Activated T-cell treated with anti-CD3 and anti-CD28 coated beads, Interleukin-2, amount 50 U/mL, for 72 hours (primary cell): Measurements from ENCODE around the gene OR7D2. TPM values are rescaled to one million over a fixed set of nuclear protein-coding genes. Genes with fewer than 3 reads are reported as not detected.

ENCODE experiments used
- ATAC-seq, 2 donors: fragments of 150-1000 bp; cut with Tn5 transposase; replicated peaks in 1 of 2; 2 replicates each; pipeline ENCODE4 v1.10.0; 2021; ENCODE audit warnings: moderate library complexity in 2 of 2, mild to moderate bottlenecking in 1 of 2
- DNase-seq, 2 donors: peaks; one replicate each; pipeline ENCODE4 v3.0.0; 2021 to 2022; ENCODE audit warnings: mixed read lengths in 1 of 2
- H3K27ac Mint-ChIP-seq: one replicate; pipeline ENCODE4 v1.8.0; 2022; ENCODE audit warnings: mild to moderate bottlenecking, moderate library complexity, mixed read lengths
- H3K27me3 Mint-ChIP-seq: one replicate; pipeline ENCODE4 v1.8.0; 2022; ENCODE audit warnings: low read depth, mixed read lengths
- H3K36me3 Mint-ChIP-seq, 2 donors: one replicate each; pipeline ENCODE4 v1.8.0; 2022; ENCODE audit warnings: mixed read lengths in 2 of 2, mild to moderate bottlenecking in 1 of 2; ENCODE audit not compliant: insufficient read depth in 2 of 2
- H3K4me1 Mint-ChIP-seq: one replicate; pipeline ENCODE4 v1.8.0; 2022; ENCODE audit warnings: low read depth, mixed read lengths
- H3K4me3 Mint-ChIP-seq, 2 donors: one replicate each; pipeline ENCODE4 v1.8.0; 2022; ENCODE audit warnings: mild to moderate bottlenecking in 2 of 2, mixed read lengths in 2 of 2, moderate library complexity in 2 of 2
- H3K9me3 Mint-ChIP-seq, 2 donors: one replicate each; pipeline ENCODE4 v1.8.0; 2022; ENCODE audit warnings: mixed read lengths in 2 of 2
- total RNA-seq, 2 donors: library from RNA; stranded (reverse); gene quantifications; one replicate each; pipeline ENCODE4 v1.2.3, GENCODE V29; 2022

Gene OR7D2
- total RNA-seq: under 1 TPM; 0.14 to 0.24 TPM

GRCh38 chr19:9178901-9179300, at the start of gene OR7D2:
Gene OR7D2, plus strand, starts transcription at chr19:9178979. Its CDS starts 6,803 bp downstream, at chr19:9185782.
- Mint-ChIP-seq H3K4me3 (no peak within 1 kb of the TSS), H3K4me1 (no peaks in the 10 kb centered on the region), H3K27me3 (peaks cover 7% of the 10 kb centered on the region), H3K9me3 (peaks cover 2% of the 10 kb centered on the region in 2 donors), H3K36me3 (peaks cover 0 to 2% of the 10 kb centered on the region in 2 donors), H3K27ac (no peak within 1 kb of the TSS)
- DNase-seq (no peak), ATAC-seq (no peak)

- Mint-ChIP-seq H3K9me3 (no peaks in the 10 kb centered on the region), H3K27me3 (peaks cover 21% of the 10 kb centered on the region), H3K27ac (no peak overlapping the region), H3K36me3 (no peaks in the 10 kb centered on the region), H3K4me3 (no peak overlapping the region), H3K4me1 (peaks cover 6% of the 10 kb centered on the region)
- no peak for ATAC-seq
- DNase-seq: no peak
Measured at GRCh38 chr19:9130965-9131364, 47.8 kb upstream of the OR7D2 start.

GRCh38 chr19:9132422-9132821, 46.4 kb upstream of the OR7D2 start:
- H3K27ac Mint-ChIP-seq: no peak overlapping the region
- DNase-seq: no peak
- peaks cover 7% of the 10 kb centered on the region for H3K27me3 Mint-ChIP-seq
- H3K4me1 Mint-ChIP-seq: peaks cover 12% of the 10 kb centered on the region
- H3K36me3 Mint-ChIP-seq: no peaks in the 10 kb centered on the region
- H3K4me3 Mint-ChIP-seq: no peak overlapping the region
- no peak for ATAC-seq
- no peaks in the 10 kb centered on the region for H3K9me3 Mint-ChIP-seq

GRCh38 chr19:9139609-9140158, 39.1 kb upstream of the OR7D2 start:
- no peak for DNase-seq

GRCh38 chr19:9140159-9140874, 38.5 kb upstream of the OR7D2 start, which contains the start of gene ZNF317:
Gene ZNF317, plus strand, starts transcription at chr19:9140397. Its CDS starts 15,620 bp downstream, at chr19:9156017.
- Mint-ChIP-seq H3K4me1 (peaks cover 52% of the 10 kb centered on the region), H3K27ac (peak within 1 kb of the TSS; percentile 97), H3K36me3 (peaks cover 12 to 30% of the 10 kb centered on the region in 2 donors), H3K4me3 (peak within 1 kb of the TSS; percentile 97 to 99), H3K9me3 (peaks cover 3 to 6% of the 10 kb centered on the region in 2 donors), H3K27me3 (no peaks in the 10 kb centered on the region)
- peak; percentile 94 to 96 for ATAC-seq
- DNase-seq: peak; percentile 89 to 93

More at GRCh38 chr19:9139609-9140158, 39.1 kb upstream of the OR7D2 start:
- H3K36me3 Mint-ChIP-seq: peaks cover 7 to 24% of the 10 kb centered on the region in 2 donors
- ATAC-seq: peak; percentile 8 to 12
- H3K9me3 Mint-ChIP-seq: peaks cover 2 to 5% of the 10 kb centered on the region in 2 donors
- H3K4me3 Mint-ChIP-seq: peak overlapping the region; percentile 97 to 99
- no peaks in the 10 kb centered on the region for H3K27me3 Mint-ChIP-seq
- H3K27ac Mint-ChIP-seq: peak overlapping the region; percentile 97
- peaks cover 50% of the 10 kb centered on the region for H3K4me1 Mint-ChIP-seq

- Mint-ChIP-seq H3K9me3 (peaks cover 3 to 10% of the 10 kb centered on the region in 2 donors), H3K36me3 (peaks cover 34 to 63% of the 10 kb centered on the region in 2 donors), H3K27ac (peak overlapping the region; percentile 87), H3K27me3 (no peaks in the 10 kb centered on the region), H3K4me1 (peaks cover 64% of the 10 kb centered on the region), H3K4me3 (peak overlapping the region in 1 of 2 donors; percentile 45)
- ATAC-seq: no peak
- DNase-seq: no peak
Measured at GRCh38 chr19:9144920-9145319, 33.9 kb upstream of the OR7D2 start.

- DNase-seq: no peak
- no peak for ATAC-seq
- H3K9me3 Mint-ChIP-seq: peaks cover 10 to 12% of the 10 kb centered on the region in 2 donors
- H3K4me3 Mint-ChIP-seq: no peak overlapping the region
- peaks cover 49 to 73% of the 10 kb centered on the region in 2 donors for H3K36me3 Mint-ChIP-seq
- no peak overlapping the region for H3K27ac Mint-ChIP-seq
- no peaks in the 10 kb centered on the region for H3K27me3 Mint-ChIP-seq
- H3K4me1 Mint-ChIP-seq: peaks cover 64% of the 10 kb centered on the region
Measured at GRCh38 chr19:9146882-9147281, 31.9 kb upstream of the OR7D2 start.

- DNase-seq: no peak
- Mint-ChIP-seq H3K9me3 (peaks cover 14 to 16% of the 10 kb centered on the region in 2 donors), H3K4me3 (no peak overlapping the region), H3K4me1 (peaks cover 57% of the 10 kb centered on the region), H3K27ac (peak overlapping the region; percentile 7), H3K27me3 (no peaks in the 10 kb centered on the region), H3K36me3 (peaks cover 56 to 77% of the 10 kb centered on the region in 2 donors)
- no peak for ATAC-seq
Measured at GRCh38 chr19:9148697-9149096, 30.1 kb upstream of the OR7D2 start.

GRCh38 chr19:9149997-9150396, 28.8 kb upstream of the OR7D2 start:
- Mint-ChIP-seq H3K4me3 (no peak overlapping the region), H3K4me1 (peaks cover 55% of the 10 kb centered on the region), H3K27me3 (no peaks in the 10 kb centered on the region), H3K27ac (peak overlapping the region; percentile 36), H3K9me3 (peaks cover 10 to 13% of the 10 kb centered on the region in 2 donors), H3K36me3 (peaks cover 55 to 75% of the 10 kb centered on the region in 2 donors)
- no peak for ATAC-seq
- DNase-seq: no peak

GRCh38 chr19:9150650-9151049, 28.1 kb upstream of the OR7D2 start:
- peaks cover 12 to 14% of the 10 kb centered on the region in 2 donors for H3K9me3 Mint-ChIP-seq

GRCh38 chr19:9151367-9151766, 27.4 kb upstream of the OR7D2 start:
- H3K27ac Mint-ChIP-seq: peak overlapping the region; percentile 5
- no peaks in the 10 kb centered on the region for H3K27me3 Mint-ChIP-seq
- peaks cover 11 to 14% of the 10 kb centered on the region in 2 donors for H3K9me3 Mint-ChIP-seq
- H3K4me1 Mint-ChIP-seq: peaks cover 66% of the 10 kb centered on the region
- peak overlapping the region in 1 of 2 donors; percentile 4 for H3K4me3 Mint-ChIP-seq
- DNase-seq (peak; percentile 16 to 23), ATAC-seq (peak; percentile 68 to 76)
- H3K36me3 Mint-ChIP-seq: peaks cover 59 to 76% of the 10 kb centered on the region in 2 donors

More at GRCh38 chr19:9150650-9151049, 28.1 kb upstream of the OR7D2 start:
- ATAC-seq (no peak), DNase-seq (no peak)
- peak overlapping the region; percentile 5 for H3K27ac Mint-ChIP-seq
- H3K36me3 Mint-ChIP-seq: peaks cover 56 to 75% of the 10 kb centered on the region in 2 donors
- no peak overlapping the region for H3K4me3 Mint-ChIP-seq
- peaks cover 62% of the 10 kb centered on the region for H3K4me1 Mint-ChIP-seq
- no peaks in the 10 kb centered on the region for H3K27me3 Mint-ChIP-seq

GRCh38 chr19:9155591-9155990, 23.2 kb upstream of the OR7D2 start:
- no peak for ATAC-seq
- H3K4me1 Mint-ChIP-seq: peaks cover 36% of the 10 kb centered on the region

GRCh38 chr19:9156304-9156703, 22.5 kb upstream of the OR7D2 start:
- H3K36me3 Mint-ChIP-seq: peaks cover 71 to 85% of the 10 kb centered on the region in 2 donors
- H3K4me1 Mint-ChIP-seq: peaks cover 29% of the 10 kb centered on the region
- no peaks in the 10 kb centered on the region for H3K27me3 Mint-ChIP-seq
- H3K27ac Mint-ChIP-seq: peak overlapping the region; percentile 9
- H3K9me3 Mint-ChIP-seq: peaks cover 10 to 18% of the 10 kb centered on the region in 2 donors
- ATAC-seq (no peak), DNase-seq (no peak)
- no peak overlapping the region for H3K4me3 Mint-ChIP-seq

More at GRCh38 chr19:9155591-9155990, 23.2 kb upstream of the OR7D2 start:
- peaks cover 69 to 84% of the 10 kb centered on the region in 2 donors for H3K36me3 Mint-ChIP-seq
- no peaks in the 10 kb centered on the region for H3K27me3 Mint-ChIP-seq
- DNase-seq: no peak
- H3K4me3 Mint-ChIP-seq: no peak overlapping the region
- peaks cover 10 to 17% of the 10 kb centered on the region in 2 donors for H3K9me3 Mint-ChIP-seq
- H3K27ac Mint-ChIP-seq: peak overlapping the region; percentile 43
